ENCODE results near the gene DLGAP1. TPM values are rescaled to one million over a fixed set of nuclear protein-coding genes. Genes with fewer than 3 reads are reported as not detected.
"Not testable (repeated sequence)": the region's sequence is repeated elsewhere in the genome, so short reads cannot be mapped to it uniquely, and the experiment has no call there.

DLGAP1 gene
- total RNA-seq, 2 experiments from 2014 or later = 0.31 to 0.36 TPM

DNA sequence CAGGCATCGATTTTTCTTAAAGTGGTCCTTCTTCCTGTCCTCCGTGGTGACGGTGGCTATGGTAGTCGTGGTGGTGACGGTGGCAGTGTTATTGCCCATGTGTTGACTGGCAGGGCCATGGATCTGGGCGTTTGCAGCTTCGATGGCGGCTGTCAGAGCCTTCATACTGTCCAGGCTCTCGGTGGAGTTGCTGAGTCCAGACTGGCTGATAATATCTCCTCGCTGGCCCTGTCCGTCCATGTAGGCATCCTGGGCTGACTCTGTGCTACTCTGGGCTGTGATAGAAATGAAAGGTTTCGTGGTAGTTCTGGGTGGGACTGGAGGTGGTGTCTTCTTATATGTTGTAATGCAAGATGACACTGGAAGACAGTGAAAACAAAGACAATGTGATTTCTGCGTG lies 873.2 kb downstream of the DLGAP1 start:
- DNase-seq (no peak), ATAC-seq (ENCODE audit: poor library complexity) (no peak)
- TF ChIP-seq, protein P1, sequence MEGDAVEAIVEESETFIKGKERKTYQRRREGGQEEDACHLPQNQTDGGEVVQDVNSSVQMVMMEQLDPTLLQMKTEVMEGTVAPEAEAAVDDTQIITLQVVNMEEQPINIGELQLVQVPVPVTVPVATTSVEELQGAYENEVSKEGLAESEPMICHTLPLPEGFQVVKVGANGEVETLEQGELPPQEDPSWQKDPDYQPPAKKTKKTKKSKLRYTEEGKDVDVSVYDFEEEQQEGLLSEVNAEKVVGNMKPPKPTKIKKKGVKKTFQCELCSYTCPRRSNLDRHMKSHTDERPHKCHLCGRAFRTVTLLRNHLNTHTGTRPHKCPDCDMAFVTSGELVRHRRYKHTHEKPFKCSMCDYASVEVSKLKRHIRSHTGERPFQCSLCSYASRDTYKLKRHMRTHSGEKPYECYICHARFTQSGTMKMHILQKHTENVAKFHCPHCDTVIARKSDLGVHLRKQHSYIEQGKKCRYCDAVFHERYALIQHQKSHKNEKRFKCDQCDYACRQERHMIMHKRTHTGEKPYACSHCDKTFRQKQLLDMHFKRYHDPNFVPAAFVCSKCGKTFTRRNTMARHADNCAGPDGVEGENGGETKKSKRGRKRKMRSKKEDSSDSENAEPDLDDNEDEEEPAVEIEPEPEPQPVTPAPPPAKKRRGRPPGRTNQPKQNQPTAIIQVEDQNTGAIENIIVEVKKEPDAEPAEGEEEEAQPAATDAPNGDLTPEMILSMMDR (IDR thresholded peaks at IDR 0.05) = no peak
- Mint-ChIP-seq H3K27ac (no peak overlapping the region), H3K4me1 (ENCODE audit: low read depth) (peaks cover 12% of the 10 kb centered on the region), H3K4me3 (no peak overlapping the region), H3K36me3 (ENCODE audit: low read depth) (no peaks in the 10 kb centered on the region), H3K9me3 (no peaks in the 10 kb centered on the region), H3K27me3 (no peaks in the 10 kb centered on the region)
- peaks cover 9% of the 10 kb centered on the region for H3K4me1 ChIP-seq (ENCODE audit: insufficient read depth, low read length)
- no peaks in the 10 kb centered on the region for H3K9me3 ChIP-seq (ENCODE audit: control insufficient read depth in 1 of 2, insufficient read depth in 1 of 2, low read length in 2 of 2)
- intact Hi-C loops (cut with DNase I, micrococcal nuclease) = no loop called here
- POLR2A ChIA-PET = no interaction called here
- H3K36me3 ChIP-seq (ENCODE audit: insufficient read depth, low read length) = no peaks in the 10 kb centered on the region
- no peaks in the 10 kb centered on the region for H3K27me3 ChIP-seq (ENCODE audit: control insufficient read depth in 1 of 2, insufficient read depth in 2 of 2, low read length in 2 of 2)
- H3K27ac ChIP-seq (ENCODE audit: low read depth in 1 of 2, low read length in 2 of 2) = no peak overlapping the region
- H3K4me3 ChIP-seq (ENCODE audit: low read length) = no peak overlapping the region
- CTCF ChIA-PET = no interaction called here

DNA sequence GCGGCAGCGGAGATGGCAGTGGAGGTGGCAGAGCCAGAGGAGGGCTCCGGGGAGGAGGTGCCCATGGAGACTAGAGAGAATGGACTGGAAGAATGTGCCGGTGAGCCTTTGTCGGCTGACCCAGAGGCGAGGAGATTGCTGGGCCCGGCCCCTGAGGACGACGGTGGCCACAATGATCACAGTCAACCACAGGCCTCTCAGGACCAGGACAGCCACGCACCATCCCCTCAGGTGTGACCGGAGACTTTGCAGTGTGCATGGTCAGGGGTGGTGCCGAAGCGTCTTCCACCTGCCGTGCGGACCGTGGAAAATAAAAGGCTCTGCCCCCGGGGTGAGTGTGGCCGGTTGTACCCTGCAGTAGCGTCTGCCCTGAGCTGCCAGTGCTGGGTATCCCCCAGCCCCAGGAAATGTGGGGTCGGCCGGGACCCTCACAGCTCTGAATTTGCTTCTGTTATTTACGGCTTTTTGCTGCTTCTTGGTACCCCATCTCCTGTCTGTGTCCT lies 874.5 kb downstream of the DLGAP1 start:
- H3K4me3 ChIP-seq (ENCODE audit: low read length); H3K9me3 ChIP-seq (ENCODE audit: control insufficient read depth in 1 of 2, insufficient read depth in 1 of 2, low read length in 2 of 2); H3K36me3 Mint-ChIP-seq (ENCODE audit: low read depth); H3K27me3 ChIP-seq (ENCODE audit: control insufficient read depth in 1 of 2, insufficient read depth in 2 of 2, low read length in 2 of 2); H3K4me3 Mint-ChIP-seq; H3K9me3 Mint-ChIP-seq; ATAC-seq (ENCODE audit: poor library complexity); H3K27ac ChIP-seq (ENCODE audit: low read depth in 1 of 2, low read length in 2 of 2); H3K36me3 ChIP-seq (ENCODE audit: insufficient read depth, low read length); H3K27me3 Mint-ChIP-seq; H3K4me1 Mint-ChIP-seq (ENCODE audit: low read depth); POLR2A ChIA-PET; H3K27ac Mint-ChIP-seq; H3K4me1 ChIP-seq (ENCODE audit: insufficient read depth, low read length); DNase-seq; intact Hi-C loops (cut with DNase I, micrococcal nuclease); CTCF ChIA-PET: not testable (repeated sequence)

DNA sequence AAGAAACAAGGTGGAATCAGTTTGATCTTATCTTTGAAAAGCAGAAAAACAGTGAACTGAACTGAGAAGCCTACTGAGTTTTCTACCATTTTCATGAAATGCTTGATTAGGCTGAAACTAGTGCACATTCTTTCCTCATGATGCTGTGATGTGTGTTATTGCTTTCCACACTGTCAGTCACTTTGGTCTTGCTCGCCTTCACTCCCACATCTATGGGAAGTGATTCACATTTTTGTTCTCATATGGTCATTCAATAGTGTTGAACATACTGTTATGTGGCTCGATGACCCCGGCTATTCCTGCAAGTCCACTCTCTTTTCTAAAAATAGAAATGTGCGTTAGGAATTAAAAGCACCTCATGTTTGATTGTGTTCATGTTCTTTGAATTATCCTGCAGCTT lies 875.4 kb downstream of the DLGAP1 start:
- H3K27ac ChIP-seq (ENCODE audit: low read depth in 1 of 2, low read length in 2 of 2) = no peak overlapping the region
- ChIA-PET POLR2A (no interaction called here), CTCF (interaction anchor here (0.8 kb wide), 1 partner anchor 20 kb away, joined by 5 read pairs; no protein-coding TSS in a partner anchor)
- H3K9me3 Mint-ChIP-seq = no peaks in the 10 kb centered on the region
- peaks cover under 1% of the 10 kb centered on the region for H3K4me1 Mint-ChIP-seq (ENCODE audit: low read depth)
- H3K36me3 ChIP-seq (ENCODE audit: insufficient read depth, low read length) = no peaks in the 10 kb centered on the region
- H3K36me3 Mint-ChIP-seq (ENCODE audit: low read depth) = no peaks in the 10 kb centered on the region
- no peak for DNase-seq
- H3K27ac Mint-ChIP-seq = no peak overlapping the region
- H3K4me3 Mint-ChIP-seq = no peak overlapping the region
- no peak for ATAC-seq (ENCODE audit: poor library complexity)
- no peaks in the 10 kb centered on the region for H3K9me3 ChIP-seq (ENCODE audit: control insufficient read depth in 1 of 2, insufficient read depth in 1 of 2, low read length in 2 of 2)
- no peaks in the 10 kb centered on the region for H3K4me1 ChIP-seq (ENCODE audit: insufficient read depth, low read length)
- H3K27me3 Mint-ChIP-seq = no peaks in the 10 kb centered on the region
- intact Hi-C loops (cut with DNase I, micrococcal nuclease) = no loop called here
- TF ChIP-seq, protein P1 (IDR thresholded peaks at IDR 0.05) = no peak
- H3K27me3 ChIP-seq (ENCODE audit: control insufficient read depth in 1 of 2, insufficient read depth in 2 of 2, low read length in 2 of 2) = no peaks in the 10 kb centered on the region
- no peak overlapping the region for H3K4me3 ChIP-seq (ENCODE audit: low read length)

DNA sequence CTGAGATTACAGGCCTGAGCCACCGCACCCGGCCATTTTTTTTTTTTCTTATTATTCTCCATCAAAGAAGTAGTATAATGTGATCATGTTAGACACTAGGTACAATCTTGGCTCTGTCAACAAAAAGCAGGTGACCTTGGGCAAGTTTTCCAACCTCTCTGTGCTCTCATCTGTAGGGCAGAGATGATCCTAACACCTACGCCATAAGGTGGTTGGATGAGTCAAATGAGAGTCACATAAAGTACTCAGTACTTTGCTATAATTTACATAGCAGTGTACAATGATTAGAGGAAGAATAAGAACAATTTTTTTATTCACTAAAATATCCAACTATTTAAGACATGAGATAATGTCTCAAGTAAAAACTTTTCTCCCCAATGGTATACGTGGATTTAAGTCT lies 876.5 kb downstream of the DLGAP1 start:
- ATAC-seq (ENCODE audit: poor library complexity) (no peak), DNase-seq (no peak)
- H3K4me3 Mint-ChIP-seq = no peak overlapping the region
- TF ChIP-seq, protein P1 (IDR thresholded peaks at IDR 0.05) = no peak
- ChIA-PET POLR2A (interaction anchor here (1.6 kb wide), 1 partner anchor 15 kb away, joined by 3 read pairs; no protein-coding TSS in a partner anchor), CTCF (interaction anchor here (0.8 kb wide), 1 partner anchor 19 kb away, joined by 5 read pairs; no protein-coding TSS in a partner anchor)
- no peaks in the 10 kb centered on the region for H3K36me3 Mint-ChIP-seq (ENCODE audit: low read depth)
- no peaks in the 10 kb centered on the region for H3K9me3 Mint-ChIP-seq
- no peaks in the 10 kb centered on the region for H3K27me3 Mint-ChIP-seq
- no peaks in the 10 kb centered on the region for H3K9me3 ChIP-seq (ENCODE audit: control insufficient read depth in 1 of 2, insufficient read depth in 1 of 2, low read length in 2 of 2)
- H3K27me3 ChIP-seq (ENCODE audit: control insufficient read depth in 1 of 2, insufficient read depth in 2 of 2, low read length in 2 of 2) = no peaks in the 10 kb centered on the region
- intact Hi-C loops (cut with DNase I, micrococcal nuclease) = no loop called here
- no peak overlapping the region for H3K27ac Mint-ChIP-seq
- H3K4me1 Mint-ChIP-seq (ENCODE audit: low read depth) = no peaks in the 10 kb centered on the region
- no peak overlapping the region for H3K4me3 ChIP-seq (ENCODE audit: low read length)
- no peak overlapping the region for H3K27ac ChIP-seq (ENCODE audit: low read depth in 1 of 2, low read length in 2 of 2)
- no peaks in the 10 kb centered on the region for H3K36me3 ChIP-seq (ENCODE audit: insufficient read depth, low read length)
- no peaks in the 10 kb centered on the region for H3K4me1 ChIP-seq (ENCODE audit: insufficient read depth, low read length)

All from CD4-positive, alpha-beta T cell (primary cell).